Inferior parietal cortex (tissue), 1 donor: ENCODE data around the gene CHD9NB.

Experiments used
- DNase-seq: peaks from one replicate; pipeline ENCODE4 v3.0.0-alpha.2; 2016; ENCODE audit errors: extremely low spot score

CHD9NB gene

DNA sequence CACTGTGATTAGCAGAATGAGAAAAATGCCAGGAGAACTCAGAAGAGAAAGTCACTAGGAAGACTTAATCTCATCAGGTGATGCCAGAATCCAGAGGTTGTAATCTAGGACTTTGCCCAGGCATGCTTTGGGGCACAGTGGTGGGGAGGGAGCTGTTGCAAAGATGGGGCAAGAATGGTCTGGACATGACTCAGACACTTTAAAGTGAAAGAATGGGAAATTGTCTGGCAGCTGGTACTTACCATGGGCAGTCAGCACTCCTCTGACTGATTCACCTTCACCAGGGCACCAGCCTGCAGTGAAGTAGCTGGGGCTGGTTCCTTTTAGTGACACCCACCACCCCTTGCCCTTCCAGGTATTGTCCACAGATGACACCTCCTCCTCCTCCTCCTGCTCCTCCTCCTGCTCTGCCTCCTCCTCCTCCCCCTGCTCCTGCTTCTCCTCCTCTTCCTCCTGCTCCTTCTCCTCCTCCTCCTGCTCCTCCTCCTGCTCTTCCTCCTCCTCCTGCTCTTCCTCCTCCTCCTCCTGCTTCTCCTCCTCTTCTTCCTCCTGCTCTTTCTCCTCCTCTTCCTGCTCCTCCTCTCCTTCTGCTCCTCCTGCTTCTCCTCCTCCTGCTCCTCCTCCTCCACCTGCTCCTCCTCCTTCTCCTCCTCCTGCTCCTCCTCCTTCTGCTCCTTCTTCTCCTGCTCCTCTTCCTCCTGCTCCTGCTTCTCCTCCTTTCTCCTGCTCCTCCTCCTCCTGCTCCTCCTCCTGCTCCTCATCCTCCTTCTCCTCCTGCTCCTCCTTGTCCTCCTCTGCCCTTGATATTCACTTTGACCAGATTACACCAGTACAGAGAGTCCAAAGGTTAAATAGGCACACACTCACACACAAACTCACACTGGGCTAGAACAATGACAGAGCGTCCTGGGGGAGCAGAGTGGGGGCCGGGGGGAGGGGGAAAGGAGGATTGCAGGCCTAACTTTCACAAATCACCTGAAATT lies at the start of gene CHD9NB:
TSS of gene CHD9NB (minus strand) at position 379 of the 983 bp plus-strand sequence. CDS start 8,739 bp downstream, outside the sequence.
- DNase-seq: no peak

DNA sequence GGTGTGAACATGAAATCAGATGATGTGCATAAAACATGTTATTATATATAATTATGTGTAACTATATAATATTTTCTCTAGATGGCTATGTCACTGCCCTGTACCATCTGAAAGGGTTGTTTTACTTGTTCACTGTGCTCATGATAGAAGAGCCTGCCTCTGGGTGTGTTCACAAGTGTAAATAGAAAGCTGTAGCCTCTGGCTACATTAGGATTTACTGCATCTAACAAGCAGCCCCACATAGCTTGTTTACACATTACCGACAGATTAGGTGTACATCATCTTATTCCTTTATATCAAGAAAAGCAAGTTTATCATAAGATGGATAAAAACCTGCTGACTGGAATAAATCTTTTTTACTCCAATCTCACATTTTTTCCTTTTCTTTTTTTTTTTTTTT lies 48.2 kb upstream of the CHD9NB start:
- no peak for DNase-seq

DNA sequence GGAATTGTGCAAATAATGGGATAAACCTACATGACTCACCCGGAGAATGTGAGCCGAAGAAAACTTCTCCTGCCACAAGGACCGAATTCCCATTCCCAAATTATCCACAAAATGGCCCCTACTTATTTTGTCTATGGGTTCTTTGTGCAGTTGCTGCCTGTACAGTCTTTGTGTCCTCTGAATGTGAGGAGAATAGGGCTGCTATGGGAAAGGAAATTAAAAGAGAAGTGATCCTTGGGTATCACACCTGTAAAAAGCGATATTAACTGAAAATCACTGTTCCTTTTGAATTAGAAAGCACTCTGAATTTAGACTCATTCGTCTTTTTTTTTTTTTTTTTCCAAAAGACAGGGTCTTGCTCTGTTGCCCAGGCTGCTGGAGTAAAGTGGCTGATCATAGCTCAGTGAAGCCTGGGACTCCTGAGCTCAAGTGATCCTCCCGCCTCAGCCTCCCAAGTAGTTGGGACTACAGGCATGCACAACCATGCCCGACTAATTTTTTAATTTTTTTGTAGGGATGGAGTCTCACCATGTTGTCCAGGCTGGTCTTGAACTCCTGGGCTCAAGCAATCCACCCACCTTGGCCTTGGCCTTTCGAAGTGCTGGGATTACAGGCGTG lies 47.5 kb upstream of the CHD9NB start:
- no peak for DNase-seq

DNA sequence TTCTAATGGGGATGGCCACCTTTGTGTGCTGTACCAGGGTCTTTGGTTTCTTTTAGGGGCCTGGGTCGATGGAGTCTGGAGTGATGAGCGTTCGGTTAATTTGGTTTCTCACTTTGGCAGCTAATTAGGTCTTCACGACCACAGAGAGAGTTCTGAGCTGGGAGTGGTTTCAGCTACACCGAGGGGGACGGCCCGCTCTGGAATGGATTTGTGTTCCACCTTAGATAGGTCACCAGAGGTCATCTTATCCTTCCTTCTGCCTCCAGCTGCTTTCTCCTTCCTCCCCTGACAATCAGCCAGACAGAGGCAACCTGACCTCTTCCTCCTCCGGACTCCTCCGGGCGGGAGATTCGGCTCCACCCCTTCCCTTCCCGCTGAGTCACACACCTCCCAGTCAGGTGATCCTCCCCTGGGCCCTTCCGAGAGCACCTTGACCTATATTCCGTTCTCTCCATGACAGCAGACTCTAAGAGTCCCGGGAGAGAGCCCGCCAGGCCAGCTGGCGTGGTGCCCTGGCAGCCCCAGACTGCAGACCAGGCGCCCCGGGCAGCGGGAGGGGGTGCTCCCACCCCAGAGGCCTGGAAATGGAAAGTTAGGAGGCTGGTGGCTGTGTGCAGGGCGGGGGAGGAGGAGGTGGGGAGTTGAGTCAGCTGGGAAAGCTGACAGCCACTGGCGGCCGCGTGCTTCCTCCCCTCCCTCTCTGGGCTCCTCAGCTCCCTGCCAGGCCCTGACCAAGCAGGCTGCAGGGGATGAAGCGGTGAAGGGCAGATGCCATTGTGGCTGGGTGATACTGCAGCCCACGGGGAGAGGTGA lies 46.8 kb upstream of the CHD9NB start:
- DNase-seq: peak; percentile 70

DNA sequence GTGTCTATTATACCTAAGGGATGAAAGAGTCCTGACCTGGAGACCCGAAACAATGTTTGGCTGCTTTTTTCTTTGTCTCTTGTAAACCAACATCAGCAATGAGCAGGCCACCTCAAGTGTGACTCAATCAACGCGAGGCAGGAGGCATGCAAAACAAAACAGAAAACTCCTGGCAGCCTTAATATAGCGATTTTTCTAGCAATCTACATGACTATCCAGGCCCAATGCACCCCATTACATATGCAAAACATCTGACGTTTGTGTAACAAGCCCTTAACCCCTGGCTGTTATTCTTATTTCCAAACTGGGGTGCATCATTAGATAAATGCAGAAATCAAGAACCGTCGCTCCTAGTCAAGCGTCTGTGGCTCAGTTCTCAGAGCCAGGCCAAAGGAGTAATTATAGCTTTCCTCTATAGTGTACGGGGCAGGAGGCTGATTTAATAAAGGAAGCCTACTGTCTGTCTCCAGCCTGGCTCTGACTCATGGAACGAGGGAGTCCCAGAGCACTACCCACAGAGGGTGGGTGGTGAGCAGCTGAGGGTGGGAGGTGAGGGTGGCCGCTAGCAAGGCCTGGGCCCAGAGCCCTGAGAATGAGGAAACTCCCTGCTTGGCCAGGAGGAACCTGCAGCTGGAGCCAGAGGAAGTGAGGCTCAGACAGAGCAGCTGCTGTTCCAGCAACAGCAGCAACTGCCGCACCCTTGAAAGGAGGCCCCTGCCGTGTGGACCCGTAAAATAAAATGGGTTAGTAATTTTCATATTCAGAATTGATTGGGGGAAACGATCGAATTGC lies 46.0 kb upstream of the CHD9NB start:
- DNase-seq: peak; percentile 59

DNA sequence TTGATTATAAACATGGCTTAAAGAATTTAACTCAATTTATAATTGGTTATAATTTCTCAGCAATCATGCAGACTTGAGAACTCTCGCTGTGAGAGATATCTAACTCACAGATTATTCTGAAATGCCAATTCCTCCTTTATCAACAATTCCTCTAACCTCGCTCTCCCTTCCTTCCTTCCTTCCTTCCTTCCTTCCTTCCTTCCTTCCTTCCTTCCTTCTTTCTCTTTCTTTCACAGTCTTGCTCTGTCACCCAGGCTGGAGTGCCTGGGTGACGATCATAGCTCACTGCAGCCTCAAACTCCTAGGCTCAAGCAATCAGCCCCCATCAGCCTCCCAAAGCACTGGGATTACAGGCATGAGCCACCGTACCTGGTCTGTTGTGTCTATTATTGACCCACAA lies 44.5 kb upstream of the CHD9NB start:
- no peak for DNase-seq

DNA sequence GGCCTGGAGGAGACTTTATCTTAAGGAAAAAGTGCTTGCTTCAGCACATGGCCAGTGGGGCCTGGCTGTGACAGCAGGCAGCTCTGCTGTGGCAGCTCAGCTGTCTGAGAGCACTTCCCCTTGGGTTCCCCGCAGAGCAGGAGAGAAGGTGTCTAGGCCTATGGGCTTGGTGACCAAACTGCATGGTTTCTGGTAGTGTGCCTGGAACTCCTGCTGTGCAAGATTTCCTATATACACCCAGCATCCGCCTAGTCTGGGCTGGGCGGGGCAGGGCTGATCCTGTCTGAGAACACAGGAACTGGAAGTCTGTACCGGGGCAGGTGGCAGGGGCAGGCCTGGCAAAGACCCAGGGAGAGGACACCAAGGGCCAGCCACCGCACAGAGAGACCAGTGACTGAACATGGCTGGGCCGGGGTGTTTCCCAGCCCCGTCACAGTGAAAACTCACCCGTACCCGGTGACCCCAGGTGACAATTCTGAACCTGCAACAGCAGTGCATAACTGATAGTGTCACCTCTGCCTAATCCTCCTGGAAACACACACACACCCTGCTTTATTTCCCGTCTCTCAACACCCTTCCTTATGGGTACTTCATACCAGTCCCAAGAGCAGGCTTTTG lies 41.4 kb upstream of the CHD9NB start:
- no peak for DNase-seq

DNA sequence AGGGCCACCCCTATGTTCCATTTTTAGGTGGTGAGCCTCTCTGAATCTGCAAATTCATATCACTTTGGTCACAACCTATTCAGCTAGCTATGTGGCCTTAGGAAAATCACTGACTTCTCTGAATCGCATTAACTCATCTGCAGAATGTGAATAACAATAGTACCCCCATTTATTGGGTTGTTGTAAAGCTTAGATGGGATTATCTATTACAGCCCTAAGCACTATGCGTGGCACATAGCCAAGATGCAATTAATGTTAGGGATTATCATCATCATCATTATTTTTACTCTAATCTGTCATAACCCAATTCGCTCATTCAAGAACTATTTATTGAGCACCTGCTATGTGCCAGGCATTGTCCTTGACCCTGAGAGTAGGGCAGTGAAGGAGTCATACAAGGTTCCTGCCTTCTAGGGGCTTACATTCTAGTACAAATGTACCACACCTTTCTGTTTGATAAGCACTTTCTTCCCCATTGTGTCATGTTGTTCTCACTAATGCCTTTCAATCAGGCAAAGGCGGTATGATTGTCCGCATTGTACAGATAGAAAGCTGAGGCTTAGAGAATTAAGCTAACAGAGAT lies 40.6 kb upstream of the CHD9NB start:
- no peak for DNase-seq

DNA sequence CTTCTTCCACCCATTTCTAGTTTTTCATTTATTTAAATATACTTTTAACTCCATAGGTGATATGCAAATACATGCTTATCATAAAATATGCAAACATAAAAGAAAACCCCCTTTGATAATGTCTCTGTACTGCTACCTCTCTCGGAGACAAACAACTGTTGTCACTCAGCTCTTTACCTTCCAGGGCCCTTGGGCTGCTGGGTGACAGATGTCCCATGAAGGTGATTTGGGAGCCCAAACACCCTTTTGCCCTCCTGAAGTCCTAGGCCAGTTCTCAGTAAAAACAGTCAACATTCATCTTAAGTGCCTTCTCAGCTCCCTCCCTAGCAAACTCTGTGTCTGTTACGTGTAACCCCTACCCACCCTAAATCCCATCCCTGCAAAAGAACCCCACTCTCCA lies 39.6 kb upstream of the CHD9NB start:
- DNase-seq: no peak

DNA sequence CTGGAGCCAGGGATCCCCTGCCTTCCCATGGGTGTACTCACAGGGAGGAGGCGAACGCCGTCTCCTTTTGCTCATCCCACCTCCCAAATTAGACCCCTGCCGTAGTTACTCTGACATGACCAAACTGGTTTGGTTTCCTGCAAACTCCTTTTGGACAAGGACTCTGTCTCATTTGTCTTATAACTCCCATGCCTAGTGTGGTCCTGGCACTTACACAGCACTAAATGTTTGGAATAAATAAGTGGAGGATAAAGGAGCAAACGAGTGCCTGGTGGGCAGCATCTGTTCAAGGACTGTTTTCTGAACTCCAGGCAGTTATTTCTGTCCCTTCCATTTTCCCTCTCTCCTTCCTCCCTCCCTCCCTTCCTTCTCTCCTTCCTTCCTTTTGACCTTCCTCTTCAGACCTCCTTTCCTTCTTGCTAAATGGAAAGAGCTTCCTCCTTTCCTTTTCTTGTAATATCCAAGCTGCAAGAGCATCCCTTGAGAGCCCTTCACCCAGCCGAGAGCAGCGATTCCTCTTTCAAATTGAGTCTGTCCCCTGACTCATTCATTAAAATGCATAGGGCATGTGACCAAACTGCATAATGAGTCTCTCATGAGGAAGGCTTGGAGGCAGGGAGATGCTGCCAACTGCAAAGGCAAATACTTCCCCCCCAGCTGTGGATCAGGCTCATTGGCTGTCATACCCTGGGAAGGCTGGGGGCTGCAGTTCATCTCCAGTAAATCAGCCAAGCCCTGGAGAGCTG lies 38.9 kb upstream of the CHD9NB start:
- DNase-seq: peak; percentile 90

DNA sequence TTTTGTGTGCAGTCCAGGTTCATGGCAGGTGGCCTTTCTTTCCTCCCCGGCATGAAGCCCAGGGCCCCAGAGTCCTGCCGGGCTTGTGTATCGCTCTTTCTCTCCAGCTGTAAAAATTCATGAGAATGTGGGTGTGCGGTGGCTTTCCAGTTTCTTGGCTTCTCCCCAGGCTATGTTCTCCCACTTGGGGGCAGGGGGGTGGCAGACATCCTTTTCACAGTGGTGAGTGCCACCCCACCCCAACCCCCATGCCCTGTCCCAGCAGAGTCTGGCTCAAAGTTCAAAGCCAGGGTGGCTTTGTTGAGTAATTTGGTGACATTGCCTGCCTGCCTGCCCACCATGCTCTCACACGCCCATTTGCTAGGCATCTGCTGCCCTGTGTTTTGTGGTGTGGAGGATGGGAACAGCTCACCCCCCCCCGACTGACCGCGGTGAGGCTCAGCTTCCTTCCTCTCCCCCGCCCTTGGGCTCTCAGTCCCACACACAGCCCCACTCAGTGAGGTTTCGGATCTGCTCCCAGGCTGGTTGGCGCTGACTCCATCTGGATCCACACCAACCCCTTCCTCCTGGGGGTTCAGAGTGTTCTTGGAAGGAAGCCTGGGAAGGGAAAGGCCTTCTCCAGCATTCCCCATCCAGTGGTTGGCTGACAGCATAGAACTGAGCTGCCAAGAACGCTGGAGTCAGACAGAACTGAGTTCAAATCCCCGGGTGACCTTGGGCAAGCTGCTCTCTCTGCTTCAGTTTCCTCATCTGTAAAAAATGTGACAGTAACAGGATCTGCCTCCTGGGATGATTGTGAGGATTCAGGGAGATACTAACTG lies 38.1 kb upstream of the CHD9NB start:
- peak; percentile 80 for DNase-seq

DNA sequence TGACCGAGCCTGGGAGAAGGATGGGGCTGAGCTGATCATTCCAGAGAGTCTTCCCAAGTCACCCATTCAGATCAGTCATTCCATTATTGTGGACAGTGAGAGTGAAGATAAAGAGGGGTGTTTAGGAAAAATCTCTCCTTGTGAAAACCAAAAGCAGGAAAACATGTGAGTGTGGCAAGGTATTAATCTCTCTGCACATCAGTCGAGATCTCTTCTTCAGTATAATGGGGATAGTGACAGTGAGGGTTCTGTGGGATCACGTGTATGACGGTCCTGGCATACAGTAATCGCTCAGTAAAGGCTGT lies 37.5 kb upstream of the CHD9NB start:
- no peak for DNase-seq

DNA sequence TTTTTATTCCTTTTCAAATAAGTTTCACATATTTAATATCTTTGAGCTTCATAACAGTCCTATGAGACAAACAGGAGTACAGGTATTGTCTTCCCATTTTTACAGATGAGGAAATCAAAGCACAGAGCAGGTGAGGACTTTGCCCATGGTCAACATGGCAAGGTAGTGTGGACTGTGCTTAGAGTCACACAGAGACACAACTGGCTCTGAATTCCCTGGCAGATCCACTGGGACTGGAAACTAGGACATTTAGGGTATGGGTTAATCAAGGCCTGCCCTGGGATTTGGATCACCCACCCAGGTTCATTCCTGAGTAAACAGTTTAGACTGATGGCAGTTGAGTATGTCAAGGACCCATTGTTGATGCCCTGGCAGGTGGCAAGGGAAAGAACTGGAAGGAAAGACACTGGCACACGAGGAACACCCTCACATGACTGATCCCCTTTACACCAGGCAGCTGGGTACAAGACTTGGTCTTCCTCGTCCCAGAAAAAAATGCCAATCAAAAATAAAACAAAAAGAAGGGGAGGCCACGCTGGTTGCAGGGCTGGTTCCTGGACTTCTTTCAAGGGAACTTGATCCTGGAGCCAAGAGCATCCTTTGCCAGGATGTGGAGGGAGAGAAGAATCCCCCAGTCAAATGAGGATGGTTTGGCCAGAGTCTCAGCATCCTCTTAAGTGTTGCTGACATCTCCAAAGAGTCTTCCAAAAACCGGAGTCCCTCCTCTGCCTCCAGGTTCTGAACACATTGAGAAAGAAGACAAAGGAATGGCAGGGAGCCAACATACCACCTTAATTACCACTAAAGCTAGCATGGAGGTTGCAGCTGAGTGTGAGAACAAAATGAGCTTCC lies 37.0 kb upstream of the CHD9NB start:
- DNase-seq: no peak

DNA sequence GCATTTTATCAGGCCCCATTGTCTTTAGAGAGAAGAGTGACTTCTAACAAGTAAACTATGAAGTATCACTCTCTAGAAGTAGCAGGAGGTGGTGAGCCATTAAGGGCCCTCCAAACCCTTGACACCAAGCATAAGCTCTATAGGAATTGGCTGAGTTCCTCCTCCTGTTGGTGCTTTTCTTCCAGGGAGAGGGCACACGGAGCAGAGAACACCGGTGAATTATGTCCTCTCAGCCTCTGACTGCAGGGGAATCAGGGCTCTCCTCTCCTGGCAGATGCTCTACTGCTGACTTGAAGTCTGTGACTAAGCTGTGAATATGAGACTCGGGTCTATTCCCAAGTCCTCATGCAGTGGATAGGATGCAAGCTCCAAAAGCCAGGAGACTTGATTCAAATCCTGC lies 34.4 kb upstream of the CHD9NB start:
- no peak for DNase-seq

DNA sequence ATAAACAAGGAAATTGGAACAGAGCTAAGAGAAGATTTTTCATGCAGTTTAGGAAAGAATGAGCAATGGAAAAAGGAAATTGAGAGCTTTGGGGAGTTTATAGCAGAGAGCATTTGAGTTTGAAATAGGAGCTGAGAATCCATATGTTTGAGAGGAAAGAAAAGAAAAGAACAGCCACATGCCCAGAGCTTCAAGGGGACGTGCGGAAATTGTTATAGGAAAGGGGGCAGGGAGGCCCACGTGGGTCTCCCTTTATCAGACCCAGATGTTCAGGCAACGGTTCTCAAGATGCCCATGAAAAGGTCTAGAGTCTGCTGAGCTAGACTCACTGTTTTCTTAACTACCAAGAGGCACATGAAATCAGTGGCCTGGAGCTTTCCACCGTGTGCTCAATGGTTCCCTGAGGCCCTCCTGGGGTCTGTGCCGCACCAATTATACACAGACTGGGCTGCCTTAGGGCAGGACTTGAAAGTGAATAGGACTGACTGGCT lies 33.3 kb upstream of the CHD9NB start:
- no peak for DNase-seq

DNA sequence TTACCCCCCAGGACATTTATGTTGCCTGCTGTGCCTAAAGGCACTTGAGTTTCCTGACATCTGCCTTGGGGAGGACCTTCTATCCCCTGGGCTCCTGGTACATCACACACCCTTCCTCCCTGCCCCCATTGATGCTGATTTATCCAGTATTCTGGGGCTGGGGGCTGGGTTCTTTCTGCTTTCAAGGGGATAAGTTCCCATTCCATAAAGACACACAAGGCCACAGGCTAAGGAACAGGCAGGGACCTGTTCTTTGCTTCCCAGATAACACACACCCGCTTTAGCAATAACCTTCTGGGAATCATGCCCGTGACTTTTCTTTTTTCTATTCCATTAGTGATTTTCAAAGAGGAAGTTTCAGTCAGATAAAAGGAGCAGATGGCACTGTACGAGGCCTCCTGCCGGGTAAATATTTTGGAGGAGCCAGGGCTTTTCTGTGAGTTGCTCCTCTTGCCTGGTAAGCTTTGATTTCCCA lies 32.7 kb upstream of the CHD9NB start:
- DNase-seq: no peak

DNA sequence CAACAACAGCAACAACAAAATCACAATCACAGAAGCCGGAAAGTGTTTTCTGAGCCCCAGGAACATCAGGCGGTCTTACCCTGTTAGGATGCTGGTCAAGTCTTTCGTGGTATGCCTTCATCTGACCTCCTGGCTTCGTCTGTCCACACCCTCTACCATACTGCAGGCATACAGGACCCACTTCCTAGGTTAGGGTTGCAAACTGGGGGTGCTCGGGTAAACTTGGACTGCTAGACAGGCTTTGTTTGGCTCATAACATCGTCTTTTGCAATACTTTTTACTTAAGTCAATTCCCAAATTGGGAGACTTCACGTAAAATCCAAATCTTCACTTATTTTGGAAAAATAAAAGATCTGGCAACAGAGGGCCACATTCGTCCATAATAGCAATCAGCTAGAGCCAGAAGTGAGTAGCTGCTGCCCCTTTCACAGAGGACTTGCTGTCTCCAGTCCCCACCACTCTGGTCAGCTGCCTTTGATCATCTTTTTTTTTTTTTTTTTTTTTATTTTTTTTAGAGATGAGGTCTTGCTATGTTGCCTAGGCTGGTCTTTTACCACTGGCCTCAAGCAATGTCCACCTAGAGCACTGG lies 32.1 kb upstream of the CHD9NB start:
- DNase-seq: no peak

DNA sequence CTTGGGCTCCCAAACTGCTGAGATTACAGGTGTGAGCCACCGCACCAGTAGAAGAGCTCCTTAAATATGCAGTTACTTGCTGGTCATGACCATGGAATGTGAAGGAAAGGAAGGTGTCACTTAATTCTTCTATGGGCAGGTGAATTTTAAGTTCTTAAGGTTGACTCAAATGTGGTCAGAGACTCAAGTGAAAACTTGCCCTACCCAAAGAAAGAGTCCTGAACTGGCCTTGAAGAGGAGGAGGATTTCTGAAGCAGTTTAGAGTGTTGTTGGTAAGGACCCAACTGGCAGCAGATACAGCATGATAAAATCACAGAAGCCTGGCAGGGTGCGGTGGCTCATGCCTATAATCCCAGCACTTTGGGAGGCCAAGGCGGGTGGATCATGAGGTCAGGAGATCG lies 31.4 kb upstream of the CHD9NB start:
- DNase-seq: no peak
